Skeletal muscle cell (primary cell): ENCODE data around the gene POLR3B.
"Not testable (repeated sequence)": the region's sequence is repeated elsewhere in the genome, so short reads cannot be mapped to it uniquely, and the experiment has no call there.

Experiments used
- DNase-seq: peaks from one replicate; pipeline ENCODE4 v3.0.0-alpha.2; 2010; ENCODE audit warnings: low read depth
- H3K4me3 ChIP-seq: 2 replicates; pipeline ENCODE4 v1.5.1; 2011; ENCODE audit warnings: low read depth, mild to moderate bottlenecking, control low read depth, low read length, moderate library complexity

Gene POLR3B

GRCh38 chr12:106357549-106358395 is at the start of gene POLR3B:
Gene POLR3B (plus strand): TSS chr12:106357748. CDS start chr12:106357880, 132 bp downstream.
- peak; percentile 88 for DNase-seq
- peak within 1 kb of the TSS; percentile 83 for H3K4me3 ChIP-seq

GRCh38 chr12:106308121-106308520 is 49.4 kb upstream of the POLR3B start:
- no peak overlapping the region for H3K4me3 ChIP-seq
- DNase-seq: no peak

- no peak overlapping the region for H3K4me3 ChIP-seq
- DNase-seq: no peak
These were observed 48.9 kb upstream of the POLR3B start for GRCh38 chr12:106308611-106309010.

GRCh38 chr12:106309671-106310505 is 47.7 kb upstream of the POLR3B start:
- H3K4me3 ChIP-seq: no peak overlapping the region
- peak; percentile 25 for DNase-seq

GRCh38 chr12:106310687-106311086 is 46.9 kb upstream of the POLR3B start:
- no peak for DNase-seq
- no peak overlapping the region for H3K4me3 ChIP-seq

- H3K4me3 ChIP-seq: no peak overlapping the region
These were observed 46.4 kb upstream of the POLR3B start for GRCh38 chr12:106311139-106311538.

GRCh38 chr12:106313413-106313812 is 44.1 kb upstream of the POLR3B start:
- not testable (repeated sequence) for H3K4me3 ChIP-seq, DNase-seq

More at GRCh38 chr12:106311139-106311538, 46.4 kb upstream of the POLR3B start:
- no peak for DNase-seq

GRCh38 chr12:106315523-106315922 is 42.0 kb upstream of the POLR3B start:
- no peak overlapping the region for H3K4me3 ChIP-seq
- no peak for DNase-seq

GRCh38 chr12:106317406-106318082 is 40.0 kb upstream of the POLR3B start:
- no peak for DNase-seq

GRCh38 chr12:106321139-106321850 is 36.3 kb upstream of the POLR3B start:
- no peak for DNase-seq
- H3K4me3 ChIP-seq: no peak overlapping the region

More at GRCh38 chr12:106317406-106318082, 40.0 kb upstream of the POLR3B start:
- H3K4me3 ChIP-seq: no peak overlapping the region

GRCh38 chr12:106323537-106323936 is 34.0 kb upstream of the POLR3B start:
- DNase-seq: no peak
- no peak overlapping the region for H3K4me3 ChIP-seq

GRCh38 chr12:106327309-106327869 is 30.2 kb upstream of the POLR3B start:
- no peak for DNase-seq
- H3K4me3 ChIP-seq: no peak overlapping the region

- no peak for DNase-seq
- no peak overlapping the region for H3K4me3 ChIP-seq
These were observed 28.8 kb upstream of the POLR3B start for GRCh38 chr12:106328735-106329134.

GRCh38 chr12:106329231-106329982 is 28.1 kb upstream of the POLR3B start:
- no peak overlapping the region for H3K4me3 ChIP-seq
- DNase-seq: no peak

- no peak overlapping the region for H3K4me3 ChIP-seq
- no peak for DNase-seq
These were observed 25.9 kb upstream of the POLR3B start for GRCh38 chr12:106331599-106331998.

- DNase-seq: no peak
- no peak overlapping the region for H3K4me3 ChIP-seq
These were observed 25.0 kb upstream of the POLR3B start for GRCh38 chr12:106332536-106332935.

GRCh38 chr12:106333010-106333409 is 24.5 kb upstream of the POLR3B start:
- no peak overlapping the region for H3K4me3 ChIP-seq
- no peak for DNase-seq

GRCh38 chr12:106333756-106334155 is 23.8 kb upstream of the POLR3B start:
- H3K4me3 ChIP-seq: no peak overlapping the region
- DNase-seq: no peak
